Activated CD4-positive, alpha-beta T cell treated with anti-CD3 and anti-CD28 coated beads for 1 hour (primary cell): ENCODE measurements around the gene C2orf72.
"Not testable (repeated sequence)": the region's sequence is repeated elsewhere in the genome, so short reads cannot be mapped to it uniquely, and the experiment has no call there.

ENCODE experiments used
- DNase-seq: peaks from one replicate; pipeline ENCODE4 v3.0.0-alpha.2; 2020

Gene C2orf72

DNA sequence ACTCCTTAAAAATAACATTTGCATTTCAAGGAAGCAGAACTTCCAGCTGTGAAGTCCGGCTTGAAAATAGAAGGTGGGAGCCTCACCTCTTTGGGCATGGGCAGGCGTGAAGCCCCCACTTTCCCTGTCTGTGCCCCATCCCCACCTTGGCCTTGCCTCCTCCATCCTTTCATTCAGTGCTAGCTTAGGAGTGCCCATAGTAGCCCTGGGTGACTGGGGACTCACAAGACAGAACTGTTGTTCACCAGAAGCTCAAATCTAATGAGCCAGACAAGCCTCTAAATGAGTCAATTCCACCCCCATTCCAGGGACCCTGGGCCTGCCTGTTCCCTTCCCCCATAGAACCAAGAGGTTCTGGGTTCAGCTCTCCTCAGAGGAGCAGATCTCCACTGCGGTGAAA lies 21.4 kb upstream of the C2orf72 start:
- no peak for DNase-seq

DNA sequence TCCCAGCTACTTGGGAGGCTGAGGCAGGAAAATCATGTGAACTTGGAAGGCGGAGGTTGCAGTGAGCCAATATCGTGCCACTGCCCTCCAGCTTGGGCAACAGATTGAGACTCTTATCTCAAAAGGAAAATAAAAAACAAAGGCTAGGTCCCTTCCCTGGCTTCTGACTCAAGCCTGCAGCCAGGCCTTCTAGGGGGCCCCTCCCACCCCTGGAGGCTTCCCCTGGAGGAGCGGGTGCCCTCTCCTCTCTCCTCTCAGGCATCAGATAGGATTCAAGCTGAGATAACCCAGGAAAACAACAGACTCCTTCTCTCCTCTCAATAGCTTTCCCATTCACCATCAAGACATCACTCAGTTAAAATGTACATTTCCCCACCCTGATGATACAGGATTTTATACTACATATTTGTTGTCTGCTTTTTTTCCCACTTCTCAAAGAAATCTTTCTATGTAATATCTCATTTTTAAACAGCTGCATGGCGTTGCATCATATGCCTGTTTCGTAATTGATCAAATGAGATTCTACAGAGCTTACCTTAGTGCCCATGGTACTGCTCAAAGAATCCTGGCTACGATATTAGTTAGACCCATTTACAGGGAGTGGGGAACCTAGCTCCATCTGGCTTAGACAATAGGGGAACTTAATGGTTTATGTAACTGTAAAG lies 20.6 kb upstream of the C2orf72 start:
- DNase-seq = no peak

GRCh38 chr2:231017231-231017598 lies 20.1 kb upstream of the C2orf72 start:
- DNase-seq = no peak

GRCh38 chr2:231018184-231018583 lies 19.1 kb upstream of the C2orf72 start:
- DNase-seq = no peak

GRCh38 chr2:231025059-231025458 lies 12.3 kb upstream of the C2orf72 start:
- DNase-seq = not testable (repeated sequence)

DNA sequence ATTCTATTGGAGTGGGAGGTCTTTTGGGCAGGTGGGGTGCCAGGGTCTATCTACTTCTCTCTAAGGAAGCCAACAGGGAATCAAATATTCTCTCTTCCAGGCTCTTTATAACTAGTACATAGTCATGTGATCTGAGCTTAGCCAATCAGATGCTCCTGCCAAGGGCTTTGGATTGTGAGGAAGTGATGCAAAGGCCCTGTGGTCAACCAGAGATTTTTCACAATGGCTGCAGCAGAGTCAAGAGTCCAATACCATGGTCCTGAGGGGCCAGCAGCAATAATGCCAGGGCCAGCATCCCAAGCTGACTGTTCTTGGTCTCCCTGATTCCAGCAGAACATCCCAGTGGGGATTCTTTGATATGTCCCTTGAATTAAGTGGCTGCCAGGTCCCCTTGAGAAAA lies 8.4 kb upstream of the C2orf72 start:
- no peak for DNase-seq

GRCh38 chr2:231029563-231029962 lies 7.8 kb upstream of the C2orf72 start:
- DNase-seq = no peak

GRCh38 chr2:231030725-231031124 lies 6.6 kb upstream of the C2orf72 start:
- DNase-seq = no peak

DNA sequence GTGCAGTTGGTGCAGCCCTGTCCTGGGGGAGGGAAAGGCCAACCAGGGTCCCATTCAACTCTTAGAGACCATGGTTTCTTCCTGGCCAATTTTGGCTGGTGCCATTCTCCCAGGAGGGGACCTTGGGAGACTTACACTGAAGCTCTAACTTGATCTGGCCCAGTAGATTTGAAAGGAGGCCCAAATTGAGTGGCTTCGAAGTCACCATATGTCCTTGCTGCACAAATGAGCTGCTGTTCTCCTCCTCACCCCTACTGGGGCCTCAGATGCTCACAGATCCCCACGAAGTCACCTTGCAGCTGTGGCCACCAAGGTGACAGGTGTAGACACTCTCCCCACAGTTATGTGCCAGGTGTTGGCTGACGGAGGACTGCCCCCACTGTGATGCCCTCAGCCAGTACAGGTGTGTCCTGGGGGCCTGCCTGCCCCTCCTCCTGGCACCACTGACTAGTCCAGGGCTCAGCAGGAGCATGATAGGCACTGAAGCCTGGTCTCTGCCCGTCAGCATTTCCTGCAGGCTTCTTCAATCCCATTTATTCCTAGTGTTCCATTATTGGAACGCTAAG lies 4.7 kb upstream of the C2orf72 start:
- no peak for DNase-seq

DNA sequence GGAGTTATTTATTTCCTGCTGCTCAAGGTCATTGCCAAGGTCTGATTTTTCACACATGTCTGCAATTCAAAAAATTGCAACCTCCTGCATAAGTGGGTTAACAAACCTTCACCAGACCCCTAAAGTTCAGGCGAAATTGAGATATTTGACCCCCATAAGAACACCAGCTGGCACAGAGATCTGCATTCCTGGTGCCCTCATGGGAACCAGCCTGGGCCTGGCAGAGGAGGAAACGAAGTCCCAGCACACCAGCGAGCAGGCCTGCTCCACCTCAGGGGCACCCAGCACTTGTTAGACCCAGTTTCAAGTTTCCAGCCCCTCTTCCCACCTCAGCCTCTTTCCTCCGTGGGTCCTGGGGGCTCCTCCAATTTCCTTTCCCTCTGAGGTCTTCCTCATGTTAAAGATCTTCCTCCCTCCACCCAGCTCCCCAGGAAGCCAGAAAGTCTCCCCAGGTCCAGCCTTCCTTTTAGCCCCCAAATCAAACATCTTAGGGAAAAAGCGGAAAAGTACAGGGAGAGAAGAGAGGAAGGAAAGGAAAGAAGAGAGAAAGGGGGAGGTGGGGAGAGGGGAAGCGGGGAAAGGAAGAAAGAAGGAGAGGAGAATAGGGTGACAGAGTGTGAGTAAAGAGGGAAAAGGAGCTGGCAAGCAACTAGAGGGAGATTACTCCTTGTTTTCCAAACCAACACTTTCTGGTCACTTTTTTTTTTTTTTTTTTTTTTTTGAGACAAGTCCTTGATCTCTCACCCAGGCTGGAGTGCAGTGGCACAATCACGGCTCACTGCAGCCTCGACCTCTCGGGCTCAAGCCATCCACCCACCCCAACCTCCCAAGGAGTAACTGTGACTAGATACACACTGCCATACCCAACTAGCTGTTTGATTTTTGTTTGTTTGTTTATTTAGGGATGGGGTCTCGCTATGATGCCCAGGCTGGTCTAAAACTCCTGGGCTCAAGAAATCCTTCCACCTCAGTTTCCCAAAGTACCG lies 3.9 kb upstream of the C2orf72 start:
- no peak for DNase-seq

DNA sequence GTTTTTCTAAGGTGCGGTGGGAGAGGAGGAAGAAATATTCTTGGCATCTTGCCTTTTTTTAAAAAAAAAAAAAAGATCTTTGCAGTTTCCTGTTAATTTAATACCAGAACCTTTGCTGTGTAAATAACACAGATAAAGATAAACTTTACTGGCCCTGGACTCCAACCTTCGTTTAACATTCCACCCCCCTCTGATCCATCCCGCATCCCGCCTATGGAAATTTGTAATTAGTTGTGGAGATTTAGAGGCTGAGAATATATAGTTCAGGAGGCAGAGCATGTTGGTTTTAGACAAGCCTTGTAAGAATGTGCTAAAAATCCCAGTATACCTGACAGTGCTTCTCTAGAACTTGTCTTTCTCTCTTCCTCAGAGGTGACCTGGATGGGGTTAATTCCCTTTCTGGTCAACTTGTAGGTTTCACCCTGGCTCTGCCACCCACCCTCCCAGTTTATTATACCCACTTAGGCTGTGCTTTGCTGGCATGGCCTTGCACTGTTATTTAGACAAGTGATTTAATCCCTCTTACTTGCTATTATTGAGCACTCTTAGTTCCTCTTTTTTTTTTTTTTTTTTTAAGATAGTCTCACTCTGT lies 2.9 kb upstream of the C2orf72 start:
- no peak for DNase-seq

DNA sequence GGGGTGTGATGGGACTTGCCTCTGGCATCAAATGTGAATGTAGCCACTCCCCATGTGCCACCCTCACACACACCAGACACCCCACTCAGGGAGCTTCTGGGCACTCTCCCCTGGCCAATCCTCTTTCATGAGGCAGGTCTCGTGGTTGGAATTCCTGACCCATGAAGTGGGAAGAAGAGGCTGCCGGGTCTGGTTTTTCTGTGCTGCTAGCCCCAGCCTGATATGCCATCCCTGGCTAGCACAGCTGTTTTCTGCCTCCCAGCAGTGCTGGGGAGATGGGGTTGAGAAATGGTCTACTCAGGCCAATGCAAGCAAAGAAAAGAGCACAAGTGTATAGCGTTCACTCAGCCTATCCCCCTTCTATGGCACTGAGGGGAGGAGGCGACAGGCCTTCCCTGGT lies 1.2 kb upstream of the C2orf72 start:
- no peak for DNase-seq

DNA sequence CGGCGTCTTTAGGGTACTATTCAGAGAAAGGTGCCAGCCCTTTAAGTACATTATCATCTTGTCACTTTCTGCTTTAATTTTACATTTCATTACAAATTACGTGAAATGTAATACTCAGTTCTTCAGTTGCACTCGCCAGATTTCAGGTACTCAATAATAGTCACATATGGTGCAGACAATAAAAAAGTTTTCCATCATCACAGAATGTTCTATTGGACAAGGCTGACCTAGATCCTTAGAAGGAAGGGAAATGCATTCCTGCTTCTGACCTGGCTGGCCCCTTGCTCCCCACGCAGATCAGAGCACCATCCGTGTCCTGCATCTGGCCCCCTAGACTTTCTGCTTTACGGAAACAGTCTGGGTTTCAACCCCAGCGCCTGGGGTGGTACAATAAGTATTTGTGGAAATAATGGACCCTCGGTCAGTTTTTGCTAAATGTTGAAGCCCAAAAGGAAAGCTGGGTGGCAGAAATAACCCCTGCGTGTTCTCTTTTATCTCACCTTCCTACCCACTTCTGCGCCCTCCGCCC lies 681 bp upstream of the C2orf72 start:
- no peak for DNase-seq

- DNase-seq = no peak
Measured at GRCh38 chr2:231037731-231038482, 584 bp downstream of the C2orf72 start.

- no peak for DNase-seq
Measured at GRCh38 chr2:231038483-231039293, 1.4 kb downstream of the C2orf72 start.

GRCh38 chr2:231039294-231039664 lies 2.0 kb downstream of the C2orf72 start:
- no peak for DNase-seq

GRCh38 chr2:231039821-231040364 lies 2.6 kb downstream of the C2orf72 start:
- DNase-seq = no peak

GRCh38 chr2:231041061-231041689 lies 3.9 kb downstream of the C2orf72 start:
- DNase-seq = no peak

- no peak for DNase-seq
Measured at GRCh38 chr2:231043796-231044195, 6.5 kb downstream of the C2orf72 start.

DNA sequence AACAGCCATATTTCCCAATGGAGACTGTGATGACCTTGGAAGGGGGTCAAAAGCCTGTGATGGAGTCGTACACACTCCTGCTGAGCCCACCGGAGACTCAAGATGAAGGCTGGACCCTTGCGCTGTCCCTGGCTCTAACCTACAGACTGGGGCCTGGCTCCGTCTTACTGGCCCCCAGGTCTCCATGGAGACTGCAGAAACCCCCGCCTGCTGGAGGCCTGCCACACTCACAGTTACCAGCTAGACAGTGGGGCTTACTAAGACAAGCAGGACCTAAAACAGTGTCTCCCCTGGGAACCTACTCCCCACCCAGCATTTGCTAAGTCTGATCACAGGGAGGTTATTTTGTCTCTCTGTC lies 9.6 kb downstream of the C2orf72 start:
- DNase-seq = no peak
